GM18526 (cell line): ENCODE results near the gene SPOCK2.

Experiments
- POLR2A ChIP-seq: IDR thresholded peaks from 3 replicates; pipeline ENCODE4 v1.6.1; 2011; ENCODE audit not compliant: insufficient read length; ENCODE audit errors: extremely low read depth

Gene SPOCK2

DNA sequence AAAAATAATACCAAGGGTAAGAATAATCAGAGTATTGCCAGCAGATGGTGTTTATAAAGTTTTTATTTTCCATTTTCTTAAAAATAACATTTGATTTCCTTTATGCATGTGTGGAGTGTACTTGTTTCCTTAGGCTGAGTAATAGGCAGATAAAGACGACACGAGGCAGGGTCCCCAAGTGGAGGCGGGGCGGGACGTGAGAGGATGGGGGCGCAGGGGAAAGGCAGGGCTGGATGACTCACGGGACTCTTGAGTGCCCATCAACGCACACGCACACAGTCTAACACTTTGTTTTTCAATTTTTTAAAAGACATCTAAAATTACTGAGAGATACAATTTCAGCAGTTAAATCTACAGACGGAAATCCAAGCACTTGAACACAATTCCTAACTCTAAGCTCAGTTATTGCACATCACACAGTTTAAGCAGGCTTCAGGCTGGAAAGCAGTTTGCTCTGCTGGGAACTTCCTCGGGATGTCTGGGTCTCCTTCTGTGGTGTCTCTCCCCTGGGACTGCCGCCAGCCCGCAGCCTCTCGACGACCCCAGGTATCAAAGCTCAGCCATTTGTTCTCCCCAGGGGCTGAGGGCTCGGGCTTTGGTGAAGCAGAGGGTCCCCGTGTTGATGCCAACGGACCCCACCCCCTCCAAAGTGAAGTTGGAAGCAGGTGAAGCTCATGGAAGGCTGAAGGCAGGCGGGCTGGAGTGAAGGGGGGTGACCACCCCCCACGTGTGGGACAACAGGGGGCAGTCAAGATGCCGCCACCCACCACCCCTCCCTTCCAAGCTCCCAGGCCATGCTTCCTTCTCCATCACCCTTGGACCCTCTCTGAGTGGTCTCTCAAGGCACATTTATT is 29.1 kb downstream of the SPOCK2 start:
- TF ChIP-seq POLR2A: no peak

GRCh38 chr10:72058347-72058898 is 29.9 kb downstream of the SPOCK2 start:
- no peak for TF ChIP-seq POLR2A

DNA sequence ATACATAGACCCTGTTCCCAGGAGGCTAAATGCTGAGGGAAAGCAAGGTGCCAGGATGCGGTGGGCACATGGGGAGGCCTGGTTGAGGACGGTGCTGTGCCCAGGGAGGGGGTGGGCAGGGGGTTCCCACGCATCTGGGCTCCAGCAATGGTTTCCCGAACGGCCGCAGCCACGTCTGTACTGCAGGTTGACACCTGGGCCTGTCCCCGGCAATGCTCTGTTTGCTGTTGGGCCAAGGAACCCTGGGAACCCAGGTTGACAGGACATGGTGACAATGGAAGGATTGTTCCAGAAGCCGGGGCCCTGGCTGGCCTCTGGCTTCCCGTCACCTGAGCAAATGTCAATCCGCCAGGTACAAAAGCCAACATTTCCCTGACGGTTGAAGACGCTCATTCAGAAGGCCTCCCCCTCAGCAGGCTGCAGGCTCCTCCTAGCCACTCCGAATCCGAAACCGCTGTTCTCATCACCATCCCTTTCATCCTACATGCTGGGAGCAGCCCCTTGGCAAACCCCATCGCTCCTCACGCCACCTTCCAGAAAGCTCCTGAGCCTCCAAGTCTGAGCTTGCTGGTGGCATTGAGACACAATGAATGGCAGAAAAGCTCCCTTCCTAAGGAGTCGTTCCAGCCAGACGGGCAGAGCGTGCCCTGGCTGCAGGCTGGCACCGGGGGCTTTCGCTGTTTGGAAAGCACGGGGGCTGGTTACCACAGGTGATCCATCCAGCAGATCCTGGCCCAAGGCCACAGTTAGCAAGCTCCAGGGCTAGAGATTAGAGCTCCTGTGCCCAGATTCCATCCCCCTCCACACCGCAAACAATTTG is 31.2 kb downstream of the SPOCK2 start:
- TF ChIP-seq POLR2A: no peak

DNA sequence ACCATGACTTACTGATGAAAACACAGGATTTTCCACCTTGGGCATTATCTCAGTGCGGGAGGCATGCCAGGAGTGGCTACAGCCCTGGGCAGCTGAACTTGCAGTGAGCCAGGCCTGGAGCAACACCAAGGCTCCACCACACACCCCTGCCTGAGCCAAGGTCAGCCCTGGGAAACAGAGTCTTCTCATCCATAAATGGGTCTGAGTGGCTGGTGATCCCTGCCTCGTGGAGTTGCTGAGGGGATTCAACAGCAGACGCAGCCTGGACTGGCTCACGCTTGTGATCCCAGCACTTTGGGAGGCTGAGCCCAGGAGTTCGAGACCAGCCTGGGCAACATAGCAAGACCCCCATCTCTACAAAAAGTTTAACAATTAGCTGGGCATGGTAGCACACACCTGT is 32.2 kb downstream of the SPOCK2 start:
- no peak for TF ChIP-seq POLR2A

GRCh38 chr10:72053690-72054089 is 34.7 kb downstream of the SPOCK2 start:
- no peak for TF ChIP-seq POLR2A

DNA sequence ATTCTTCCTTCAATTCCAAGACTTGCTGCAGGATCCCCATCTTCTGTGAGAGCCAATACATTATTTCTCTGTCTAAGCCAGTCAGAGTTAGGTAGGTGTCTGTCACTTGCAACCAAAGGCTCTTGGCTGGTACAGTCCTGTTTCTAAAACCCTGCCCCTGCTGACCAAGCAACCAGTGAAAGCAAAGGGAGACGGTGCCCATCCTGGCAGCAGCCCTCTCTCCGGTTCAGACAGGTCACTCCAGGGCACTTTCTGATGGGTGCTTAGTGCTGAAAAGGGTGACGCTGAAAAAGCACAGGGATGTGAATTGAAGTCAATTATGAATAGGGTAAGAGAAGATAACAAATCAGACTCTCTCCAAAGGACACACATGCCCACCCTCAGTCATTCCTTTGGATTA is 37.5 kb downstream of the SPOCK2 start:
- no peak for TF ChIP-seq POLR2A

DNA sequence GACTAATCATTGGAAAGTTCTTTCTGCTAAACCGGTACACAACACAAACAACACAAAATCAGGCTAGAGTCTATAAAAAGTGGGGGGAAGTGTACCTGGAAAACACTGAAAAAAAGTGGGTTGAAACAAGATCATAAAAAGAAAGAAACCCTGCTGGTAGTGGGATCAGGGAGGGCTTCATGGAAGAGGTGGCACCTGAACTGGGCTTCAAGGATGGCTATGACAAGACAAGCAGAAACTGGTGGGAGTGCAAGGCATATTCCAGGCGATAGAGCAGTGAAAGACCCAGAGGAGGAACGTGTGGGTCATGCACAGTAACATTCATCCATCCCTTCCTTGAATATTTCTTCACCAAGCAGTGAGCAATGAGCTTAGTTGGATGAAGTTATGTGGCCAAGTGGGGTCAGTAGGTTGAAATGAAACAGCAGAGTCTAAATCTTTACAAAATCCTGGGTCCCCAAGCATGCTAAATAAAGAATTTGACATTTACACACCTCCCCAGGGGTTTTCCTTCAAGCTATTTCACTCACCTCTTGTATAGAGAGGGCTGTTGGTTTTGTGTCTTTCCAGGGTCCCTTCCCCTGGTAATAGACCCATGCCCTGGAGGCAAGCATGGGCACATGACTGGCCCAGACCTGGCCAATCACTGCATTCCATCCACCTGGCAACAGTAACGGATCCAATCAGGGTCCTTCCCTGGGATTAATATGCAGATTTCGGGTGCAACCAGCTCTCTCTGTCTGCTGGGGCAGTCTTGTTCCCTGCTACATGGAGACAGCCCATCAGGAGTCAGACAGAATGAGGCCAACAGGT is 38.2 kb downstream of the SPOCK2 start:
- TF ChIP-seq POLR2A: no peak

DNA sequence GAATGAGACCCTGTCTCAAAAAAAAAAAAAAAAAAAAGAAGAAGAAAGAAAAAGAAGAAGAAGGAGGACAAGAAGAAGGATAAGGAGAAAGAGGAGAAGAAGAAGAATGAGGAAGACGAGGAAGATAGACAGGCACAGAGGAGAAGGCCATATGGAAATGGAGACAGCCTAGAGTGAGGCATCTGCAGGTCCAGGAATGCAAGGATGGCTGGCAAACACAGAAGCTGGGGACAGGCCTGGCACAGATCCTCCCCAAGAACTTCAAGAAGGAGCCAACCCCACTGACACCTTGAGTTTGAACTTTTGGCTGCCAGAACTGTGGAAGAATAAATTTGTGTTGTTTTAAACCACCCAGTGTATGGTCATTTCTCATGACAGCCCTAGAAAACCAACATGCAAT is 38.9 kb downstream of the SPOCK2 start:
- TF ChIP-seq POLR2A: no peak

DNA sequence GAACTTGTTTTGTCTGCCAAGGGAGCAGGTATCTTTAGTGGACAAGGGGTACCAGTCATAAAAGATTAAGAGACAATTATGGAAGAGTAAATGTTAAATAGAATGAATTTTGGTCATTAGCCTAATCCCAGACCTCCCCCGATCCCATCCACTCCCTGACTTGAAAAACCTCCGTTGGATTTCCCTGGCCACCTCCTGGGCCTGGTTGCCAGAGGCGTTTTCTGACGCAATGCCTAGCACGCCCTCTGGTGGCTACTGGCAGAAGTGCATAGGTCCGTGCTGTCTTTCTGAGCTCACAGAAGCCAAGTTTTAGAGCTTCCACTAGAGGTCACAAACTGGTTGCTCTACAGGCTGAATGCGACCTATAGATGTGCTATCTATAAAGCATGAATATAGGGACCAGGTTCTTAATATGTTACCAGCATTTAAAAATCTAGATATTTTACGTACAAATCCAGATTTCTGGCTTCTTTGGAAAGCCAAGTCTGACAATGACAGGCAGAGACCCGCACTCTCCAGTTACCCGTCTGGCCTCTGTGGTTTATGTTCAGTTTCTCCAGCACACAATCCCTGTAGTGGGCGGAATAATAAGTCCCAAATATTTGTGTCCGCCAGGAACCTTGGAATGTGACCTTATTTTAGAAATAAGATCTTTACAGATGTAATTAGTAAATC is 39.8 kb downstream of the SPOCK2 start:
- TF ChIP-seq POLR2A: no peak

- TF ChIP-seq POLR2A: no peak
Measured at GRCh38 chr10:72045586-72045985, 42.8 kb downstream of the SPOCK2 start.

GRCh38 chr10:72044417-72045041 is 43.8 kb downstream of the SPOCK2 start:
- no peak for TF ChIP-seq POLR2A

DNA sequence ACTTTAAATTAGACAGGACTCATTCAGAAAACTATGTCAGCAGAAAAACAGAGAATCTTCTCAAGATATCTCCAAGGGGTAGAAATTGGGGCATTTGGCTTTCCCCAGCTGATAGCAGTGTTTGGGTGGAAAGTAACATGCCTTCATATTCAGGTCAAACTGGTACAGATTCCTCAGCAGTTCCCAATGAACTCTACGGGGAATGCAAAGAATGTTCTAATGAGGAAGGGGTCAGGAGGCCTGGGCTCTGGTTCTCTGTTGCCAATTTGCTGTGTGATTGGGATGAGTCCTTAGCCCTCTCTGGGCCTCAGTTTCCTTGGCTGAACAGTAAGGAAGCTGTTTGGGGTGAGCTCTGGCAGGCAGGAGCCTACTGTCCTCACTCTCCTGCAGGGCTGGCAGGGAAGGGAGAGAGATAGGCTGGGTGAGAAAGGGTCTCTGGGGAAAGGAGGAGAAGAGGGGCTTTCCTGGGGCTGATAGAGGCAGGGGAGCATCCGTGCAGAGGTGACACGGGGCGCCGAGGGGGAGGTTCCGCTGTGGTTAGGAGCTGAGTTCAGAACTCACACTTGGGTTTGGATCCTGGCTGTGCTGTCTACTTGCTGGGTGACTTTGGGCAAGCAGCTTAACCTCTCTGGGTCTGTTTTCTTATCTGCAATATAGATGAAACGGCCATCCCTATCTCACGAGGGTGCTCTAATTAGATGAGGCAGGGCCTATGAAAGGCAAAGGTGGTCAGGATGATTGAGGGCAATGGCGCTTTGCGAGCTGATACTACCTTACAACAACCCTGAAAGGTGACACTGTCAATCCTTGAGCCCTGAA is 45.1 kb downstream of the SPOCK2 start:
- TF ChIP-seq POLR2A: no peak

- no peak for TF ChIP-seq POLR2A
Measured at GRCh38 chr10:72041491-72041890, 46.9 kb downstream of the SPOCK2 start.
